Activated T-helper 1 cell treated with Interleukin-2 at 50 U/mL for 16 hours (primary cell): ENCODE data around the gene CIBAR2.

Source experiments
- DNase-seq: peaks from one replicate; pipeline ENCODE4 v3.0.0-alpha.2; 2020; ENCODE audit warnings: low read depth

CIBAR2 gene

DNA sequence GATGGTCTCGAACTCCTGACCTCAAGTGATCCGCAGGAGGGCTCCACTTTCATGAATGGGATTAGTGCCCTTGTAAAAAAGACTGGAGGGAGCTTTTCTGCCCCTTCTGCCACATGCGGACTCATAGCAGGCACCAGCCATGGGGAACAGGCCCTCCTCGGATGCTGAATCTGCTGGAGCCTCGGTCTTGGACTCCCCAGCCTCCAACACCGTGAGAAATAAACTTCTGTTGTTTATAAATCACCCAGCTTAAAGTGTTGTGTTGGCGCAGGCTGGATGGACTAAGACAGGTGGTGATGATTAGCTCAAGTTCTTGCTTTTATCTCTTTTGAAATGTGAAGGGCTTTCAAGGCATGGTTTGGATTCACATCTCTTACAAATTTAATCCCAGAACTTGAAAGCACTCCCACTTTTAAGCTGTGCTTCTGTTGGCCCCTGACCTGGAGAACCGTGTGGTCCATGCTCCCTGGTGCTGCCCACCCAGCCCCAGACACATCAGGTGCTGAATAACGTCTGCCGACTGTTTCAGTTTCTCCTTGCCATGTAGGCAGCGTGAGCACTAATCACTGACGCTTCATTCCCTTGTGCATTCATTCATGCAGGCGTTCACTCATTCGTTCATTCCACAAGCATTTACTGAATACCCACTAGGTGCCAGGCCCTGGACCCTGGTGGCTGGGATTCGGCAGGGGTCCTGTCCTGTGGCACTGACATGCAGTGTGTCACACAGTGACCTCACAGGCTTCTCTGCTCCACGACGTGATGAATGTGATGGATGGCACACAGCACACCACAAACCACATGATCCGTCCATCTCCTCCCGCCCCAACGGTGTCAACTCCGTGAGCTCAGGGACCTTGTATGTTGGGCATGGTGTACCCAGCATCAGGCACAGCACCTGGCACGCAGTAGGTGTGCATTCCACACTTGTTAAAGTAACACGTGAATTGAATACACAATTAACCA lies 8.9 kb downstream of the CIBAR2 start:
- no peak for DNase-seq

DNA sequence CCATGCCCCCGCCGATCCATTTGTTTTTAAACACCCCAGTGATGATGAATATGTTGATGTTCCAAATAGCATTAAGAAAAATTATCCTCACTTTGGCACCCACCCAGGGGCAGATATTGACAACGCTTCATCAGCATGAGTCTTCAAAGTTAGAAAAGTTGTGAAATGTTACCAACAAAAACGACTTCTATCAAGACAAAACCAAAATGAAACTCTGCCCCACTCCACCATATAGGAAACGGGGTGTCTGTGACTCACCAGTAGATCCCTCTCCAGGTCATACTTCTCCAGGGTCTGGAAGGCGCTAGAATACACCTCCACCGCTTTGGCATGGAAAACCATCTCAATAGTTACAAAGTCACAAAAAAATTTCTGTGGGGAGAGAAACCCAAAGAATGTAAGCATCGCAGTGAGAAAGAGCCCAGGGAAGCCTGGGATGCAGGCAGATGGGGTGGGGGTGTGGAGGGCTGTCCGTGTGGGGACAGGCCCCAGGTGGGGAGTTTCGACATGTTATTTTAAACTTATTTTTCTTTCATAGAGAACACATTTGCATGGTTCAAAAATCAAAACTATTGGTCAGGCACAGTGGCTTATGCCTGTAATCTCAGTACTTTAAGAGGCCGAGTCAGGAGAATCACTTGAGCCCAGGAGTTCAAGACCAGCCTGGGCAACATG lies 10.2 kb downstream of the CIBAR2 start:
- no peak for DNase-seq

DNA sequence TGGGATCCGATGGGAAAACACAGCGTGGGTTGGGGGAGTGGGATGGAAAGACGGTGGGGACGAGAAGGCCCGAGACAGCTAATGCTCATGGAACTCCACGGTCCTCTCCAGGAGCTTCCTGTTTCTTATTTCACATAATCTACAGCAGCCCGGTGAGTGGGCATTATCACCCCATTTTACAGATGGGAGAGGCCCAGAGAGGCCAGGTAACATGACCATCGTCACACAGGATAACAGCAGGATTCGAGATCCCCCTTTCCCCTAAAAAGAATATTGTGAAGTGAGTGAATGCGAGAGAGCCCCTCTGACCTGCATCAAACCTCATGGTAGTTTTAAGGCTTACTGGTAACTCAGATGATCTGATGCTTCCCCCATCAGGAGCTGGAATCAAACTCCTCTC lies 12.0 kb downstream of the CIBAR2 start:
- no peak for DNase-seq

- no peak for DNase-seq
Measured at GRCh38 chr16:85098565-85098964, 13.7 kb downstream of the CIBAR2 start.

- DNase-seq, result no peak
Measured at GRCh38 chr16:85096921-85097320, 15.4 kb downstream of the CIBAR2 start.

GRCh38 chr16:85094812-85095211 lies 17.5 kb downstream of the CIBAR2 start:
- DNase-seq, result no peak

- no peak for DNase-seq
Measured at GRCh38 chr16:85094176-85094805, 18.0 kb downstream of the CIBAR2 start.

DNA sequence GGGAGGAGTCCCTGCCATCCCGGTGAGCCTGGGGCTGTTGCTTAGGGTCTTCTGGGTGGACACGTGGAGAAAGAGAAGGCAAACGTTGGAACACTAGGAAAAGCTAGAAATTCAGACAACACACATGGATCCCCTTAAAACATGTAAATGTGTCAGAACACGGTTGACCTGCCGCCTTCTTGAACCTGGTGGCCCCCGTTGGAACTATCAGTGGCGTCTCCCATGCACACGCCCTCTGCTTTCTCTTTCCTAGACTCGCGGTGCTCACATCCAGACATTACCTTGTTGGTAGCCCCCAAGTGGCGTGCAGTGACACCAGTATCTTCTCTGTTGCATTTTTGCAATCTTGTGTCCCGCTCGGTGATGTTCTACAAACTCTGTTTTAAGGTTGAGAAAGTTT lies 18.6 kb downstream of the CIBAR2 start:
- DNase-seq, result no peak

- no peak for DNase-seq
Measured at GRCh38 chr16:85092851-85093250, 19.4 kb downstream of the CIBAR2 start.

DNA sequence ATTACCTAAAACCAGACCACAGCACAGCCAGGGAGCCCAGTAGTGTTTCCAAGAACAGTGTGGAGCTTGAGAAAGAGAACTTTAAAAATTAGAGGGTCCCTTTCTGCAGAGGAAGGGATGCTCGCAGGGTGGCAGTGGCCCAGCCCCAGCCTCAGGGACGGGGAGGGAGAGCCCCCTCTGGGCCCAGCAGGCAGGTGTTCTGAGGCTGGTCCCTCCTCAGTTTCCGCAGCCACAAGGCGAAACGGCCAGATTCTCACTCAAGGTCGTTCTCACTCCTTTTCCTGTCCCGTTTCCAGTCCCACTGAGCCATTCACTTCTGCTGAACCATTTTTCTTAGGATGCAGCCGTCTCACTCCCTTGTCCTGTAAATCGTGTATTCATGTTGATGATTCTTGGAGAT lies 20.0 kb downstream of the CIBAR2 start:
- DNase-seq, result no peak

- DNase-seq, result no peak
Measured at GRCh38 chr16:85091522-85091910, 20.8 kb downstream of the CIBAR2 start.

GRCh38 chr16:85090873-85091521 lies 21.3 kb downstream of the CIBAR2 start:
- DNase-seq, result no peak

DNA sequence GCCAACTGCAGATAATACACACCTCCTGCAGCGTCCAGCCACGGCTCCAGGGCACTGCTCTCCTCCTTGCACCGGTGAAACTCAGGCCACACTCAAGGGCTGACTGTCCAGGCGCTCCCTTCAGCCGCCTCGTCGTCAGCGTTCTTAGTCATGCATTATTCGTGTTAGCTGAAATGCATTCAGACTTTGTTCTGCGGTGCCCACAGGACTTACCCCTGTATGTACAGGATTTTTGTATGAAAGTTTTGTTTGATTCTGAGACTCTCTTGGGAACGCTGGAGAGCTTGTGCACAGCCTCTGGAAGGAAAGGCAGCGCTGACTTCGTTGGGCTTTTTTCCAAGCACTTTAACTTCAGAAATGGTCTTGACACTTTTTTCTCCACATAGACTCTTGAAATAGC lies 22.1 kb downstream of the CIBAR2 start:
- no peak for DNase-seq

GRCh38 chr16:85089525-85089924 lies 22.7 kb downstream of the CIBAR2 start:
- no peak for DNase-seq

DNA sequence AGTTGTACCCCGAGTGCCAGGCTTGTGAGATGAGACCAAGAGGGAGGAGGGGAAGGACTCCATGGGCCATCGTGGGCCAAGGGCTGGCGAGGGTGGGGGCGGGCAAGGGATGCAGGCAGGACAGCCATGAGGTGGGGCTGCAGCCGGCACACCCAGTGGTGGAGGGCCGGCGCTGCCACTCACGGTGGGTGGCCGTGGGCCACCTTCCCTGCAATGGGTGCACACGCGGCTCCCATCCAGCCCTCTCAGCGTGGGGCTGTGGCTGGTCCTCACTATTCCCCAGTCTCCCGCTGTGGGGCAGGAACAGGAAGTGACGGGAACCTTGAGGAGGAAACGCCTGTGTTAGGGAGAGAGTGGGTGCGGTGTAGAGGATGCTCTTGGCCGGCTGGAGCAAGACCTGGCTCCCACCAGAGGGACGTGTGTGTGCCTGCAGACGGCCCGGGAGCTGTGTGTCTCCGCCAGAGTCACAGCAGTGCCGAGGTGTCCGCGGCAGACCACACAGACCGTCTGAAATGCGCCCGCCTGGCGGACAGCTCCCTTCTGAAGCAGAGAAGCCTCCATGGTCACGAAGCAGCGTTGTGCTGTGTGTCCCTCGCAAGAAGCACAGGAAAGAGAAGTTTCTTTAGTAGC lies 23.6 kb downstream of the CIBAR2 start:
- DNase-seq, result no peak

DNA sequence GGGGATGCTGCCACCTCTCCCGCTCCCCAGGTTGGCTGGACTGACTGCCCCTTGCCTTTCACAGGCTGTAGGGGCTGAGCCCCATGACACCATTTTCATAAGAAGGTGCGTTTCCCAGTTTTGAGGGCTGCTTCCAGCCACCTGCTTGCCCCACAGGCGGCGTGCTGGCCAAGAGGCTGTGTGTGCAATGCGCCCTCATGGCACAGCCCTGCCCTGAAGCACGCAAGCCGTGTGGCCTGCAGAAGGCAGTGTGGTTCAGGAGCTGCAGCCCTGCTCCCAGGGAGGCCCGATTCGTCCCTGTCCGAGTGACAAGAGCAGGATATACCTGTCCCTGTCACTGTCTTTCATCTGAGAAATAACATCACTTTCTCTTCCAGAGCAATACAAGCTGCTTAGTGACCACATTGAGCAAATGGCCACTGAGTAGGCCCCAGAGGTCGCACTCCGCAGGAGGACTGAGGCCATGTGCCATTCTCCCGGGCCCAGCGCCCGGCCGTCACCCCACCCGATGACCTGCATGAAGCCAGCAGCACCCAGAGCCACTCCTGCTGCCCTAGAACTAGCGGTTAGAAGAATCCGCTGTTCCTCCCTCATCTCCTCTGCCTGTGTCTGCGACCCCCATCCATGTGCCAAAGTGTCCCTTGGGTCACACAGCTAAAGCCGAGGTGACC lies 24.2 kb downstream of the CIBAR2 start:
- no peak for DNase-seq

DNA sequence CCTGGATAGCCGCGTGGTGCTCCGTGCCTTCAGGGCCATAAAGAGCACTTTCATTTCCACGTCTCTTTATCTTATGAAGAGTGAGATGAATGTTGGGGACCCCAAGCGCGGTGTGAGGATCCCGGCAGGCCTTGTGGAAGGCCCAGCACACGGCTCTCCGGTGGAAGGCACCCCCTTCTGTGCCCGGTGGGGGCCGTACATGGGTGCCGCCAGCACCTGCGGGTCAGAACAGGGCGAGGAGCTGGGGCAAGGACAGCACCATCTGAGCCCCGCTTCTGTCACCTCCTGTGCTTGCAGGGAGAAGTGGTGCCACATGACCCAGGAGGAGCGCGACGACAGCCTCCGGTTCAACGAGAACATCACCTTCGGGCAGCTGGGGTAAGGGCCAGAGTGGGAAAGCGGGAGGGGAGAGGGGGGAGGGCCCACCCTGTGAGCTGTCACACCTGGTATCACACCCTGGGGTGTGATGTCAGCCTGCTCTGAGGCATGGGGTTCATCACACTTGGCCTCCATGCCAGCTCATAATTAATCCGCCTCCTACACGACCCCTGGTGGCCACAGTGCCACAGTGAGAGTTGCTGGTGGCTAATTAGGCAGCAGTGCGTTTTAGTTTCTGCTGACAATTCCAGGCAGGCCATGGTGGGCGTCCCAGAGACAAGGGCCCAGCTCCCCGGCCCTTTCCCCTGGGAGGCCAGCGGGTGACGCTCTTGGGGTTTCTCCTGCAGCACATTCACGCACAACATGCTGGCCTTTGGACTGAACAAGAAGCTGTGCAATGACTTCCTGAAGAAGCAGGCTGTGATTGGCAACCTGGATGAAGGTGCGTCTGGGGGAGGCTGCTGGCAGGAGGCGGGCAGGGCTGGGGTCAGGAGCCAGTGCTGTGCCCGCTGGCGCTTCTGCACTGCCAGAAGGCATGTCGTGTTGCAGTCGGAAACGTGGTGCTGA lies 25.7 kb downstream of the CIBAR2 start:
- DNase-seq, result peak; percentile 43

DNA sequence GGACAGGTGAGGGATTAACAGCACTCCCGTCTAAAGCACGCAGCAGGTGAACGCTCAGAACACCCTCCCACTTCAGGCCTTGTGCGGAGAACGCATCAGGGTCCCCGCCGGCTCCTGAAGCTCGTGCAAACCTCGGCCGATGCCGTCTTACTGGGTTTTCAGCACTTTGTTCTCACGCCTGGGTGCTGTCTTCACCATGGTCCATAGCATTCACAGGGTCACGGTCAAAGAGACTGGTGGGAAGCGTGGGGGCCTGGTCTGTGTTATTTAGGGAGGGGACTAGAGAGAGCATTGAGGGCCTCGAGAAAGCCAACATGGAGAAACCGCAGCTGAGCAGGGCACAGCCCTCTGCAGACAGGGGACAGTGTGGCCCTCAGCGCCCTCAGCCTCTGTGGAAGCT lies 26.6 kb downstream of the CIBAR2 start:
- no peak for DNase-seq

- no peak for DNase-seq
Measured at GRCh38 chr16:85084841-85085510, 27.3 kb downstream of the CIBAR2 start.
